ENCODE measurements around the gene CALML3. TPM values are rescaled to one million over a fixed set of nuclear protein-coding genes. Genes with fewer than 3 reads are reported as not detected.

CALML3 gene
- total and polyA plus RNA-seq, 2 of the 13 experiments (the other 11 are each of a cell fraction or from before 2014, with no cell fraction given) = not detected

DNA sequence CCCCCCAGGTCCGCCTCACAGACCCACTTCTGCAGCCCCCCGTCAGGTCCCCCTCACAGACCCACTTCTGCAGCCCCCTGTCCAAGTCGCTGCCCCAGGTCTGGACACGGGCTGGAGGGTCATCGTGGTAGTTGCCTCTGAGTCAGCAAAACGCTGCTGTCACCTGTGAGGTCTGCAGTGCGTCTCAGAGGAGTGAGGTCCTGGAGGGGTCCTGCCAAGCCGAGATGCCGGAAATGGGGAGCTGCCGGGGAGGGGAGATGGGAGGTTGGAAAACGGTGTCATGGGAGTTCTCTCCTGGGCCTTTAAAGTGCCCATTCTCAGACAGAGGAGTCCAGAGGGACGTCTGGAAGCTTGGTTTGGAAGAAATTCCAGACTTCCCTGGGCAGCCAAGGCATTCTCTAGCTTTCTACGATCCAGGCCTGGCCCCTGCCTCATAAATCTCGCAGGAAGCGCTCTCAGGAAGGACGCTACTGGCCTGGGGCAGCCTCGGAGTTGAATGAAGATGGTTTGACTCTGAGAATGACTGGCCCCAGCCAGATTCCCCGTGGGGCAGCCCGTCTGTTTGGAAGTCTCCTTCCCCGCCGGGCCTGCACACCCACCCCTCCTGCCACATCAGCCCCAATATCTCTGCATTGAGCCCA is 38.7 kb downstream of the CALML3 start:
- intact Hi-C loops (cut with micrococcal nuclease; ENCODE audit: unreplicated experiment) = no loop called here
- Histone ChIP-seq H2AFZ (ENCODE audit: low read length) (no peak overlapping the region), H3K4me3 (replicated peaks in 1 of 3; ENCODE audit: insufficient read depth in 1 of 3, low read depth in 2 of 3, low read length in 3 of 3) (no peak overlapping the region), H3K4me1 (ENCODE audit: insufficient read depth, low read length) (peaks cover 78% of the 10 kb centered on the region), H3K4me2 (ENCODE audit: low read depth, low read length) (no peak overlapping the region), H3K27me3 (ENCODE audit: control insufficient read depth in 1 of 2, insufficient read depth in 2 of 2, low read length in 2 of 2) (no peaks in the 10 kb centered on the region; a peak in 1 of 5 replicates), H3K36me3 (replicated peaks in 1 of 2; ENCODE audit: control insufficient read depth in 1 of 2, insufficient read depth in 2 of 2, low read length in 2 of 2) (no peaks in the 10 kb centered on the region), H3K27ac (ENCODE audit: extremely low read length, insufficient read depth, low read length) (no peak overlapping the region), H3K9me3 (ENCODE audit: low read length) (no peaks in the 10 kb centered on the region), H3K9ac (ENCODE audit: insufficient read depth, low read depth, low read length) (no peak overlapping the region), H3K79me2 (ENCODE audit: insufficient read depth, low read length) (no peaks in the 10 kb centered on the region), H4K20me1 (ENCODE audit: insufficient read depth, low read length) (no peaks in the 10 kb centered on the region)
- in situ Hi-C loops (cut with HindIII; ENCODE audit: extremely low pct_ligation_motif_present, low pct_unique_long_range_greater_than_20kb) = no loop called here
- FAIRE-seq (no peak), ATAC-seq (no peak), DNase-seq (ENCODE audit: low spot score) (no peak)
- WGBS (ENCODE audit: low lambda C conversion rate) = 88% methylated on average over 14 of the region's 21 CpGs
- TF ChIP-seq U2AF1 (optimal IDR thresholded peaks at IDR 0.05; ENCODE audit: low read depth, low read length) (no peak), NR1H2 (CRISPR knock-in tag; IDR thresholded peaks at IDR 0.05; ENCODE audit: borderline replicate concordance, low read depth) (no peak), HDAC2 (CRISPR knock-in tag; IDR thresholded peaks at IDR 0.05) (no peak), ZNF709 (CRISPR knock-in tag; IDR thresholded peaks at IDR 0.05) (no peak), MAFK (conservative IDR thresholded peaks at IDR 0.05 in 1 of 2, IDR thresholded peaks at IDR 0.05 in 1 of 2; ENCODE audit: low read length in 2 of 2) (peak in 1 of 2 experiments; percentile 53; a peak in 2 of 4 replicates)
- TF ChIP-seq, protein P1, sequence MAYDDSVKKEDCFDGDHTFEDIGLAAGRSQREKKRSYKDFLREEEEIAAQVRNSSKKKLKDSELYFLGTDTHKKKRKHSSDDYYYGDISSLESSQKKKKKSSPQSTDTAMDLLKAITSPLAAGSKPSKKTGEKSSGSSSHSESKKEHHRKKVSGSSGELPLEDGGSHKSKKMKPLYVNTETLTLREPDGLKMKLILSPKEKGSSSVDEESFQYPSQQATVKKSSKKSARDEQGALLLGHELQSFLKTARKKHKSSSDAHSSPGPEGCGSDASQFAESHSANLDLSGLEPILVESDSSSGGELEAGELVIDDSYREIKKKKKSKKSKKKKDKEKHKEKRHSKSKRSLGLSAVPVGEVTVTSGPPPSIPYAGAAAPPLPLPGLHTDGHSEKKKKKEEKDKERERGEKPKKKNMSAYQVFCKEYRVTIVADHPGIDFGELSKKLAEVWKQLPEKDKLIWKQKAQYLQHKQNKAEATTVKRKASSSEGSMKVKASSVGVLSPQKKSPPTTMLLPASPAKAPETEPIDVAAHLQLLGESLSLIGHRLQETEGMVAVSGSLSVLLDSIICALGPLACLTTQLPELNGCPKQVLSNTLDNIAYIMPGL (CRISPR knock-in tag; IDR thresholded peaks at IDR 0.05; ENCODE audit: borderline replicate concordance in 1 of 2, low read depth in 1 of 2) = no peak
- no TSS peak for BruUV-seq (replicated peaks)
- CTCF ChIA-PET (ENCODE audit: low intra/inter-chr PET ratio, low total read pairs) = no interaction called here
- POLR2A ChIA-PET = interaction anchor here (1.5 kb wide), 1 partner anchor 15 kb away, joined by 3 read pairs; no protein-coding TSS in a partner anchor

Measured in HepG2 (cell line).